Parathyroid adenoma (tissue), 2 donors: Measurements from ENCODE around the gene PIP4K2A.

Experiments used
- H2AFZ ChIP-seq: fragments of 300-600 bp; sonication (generic); one replicate; pipeline ENCODE4 v1.7.0; 2017; ENCODE audit warnings: antibody characterized with exemption, mild to moderate bottlenecking
- H3K27ac ChIP-seq: fragments of 300-600 bp; sonication (generic); one replicate; pipeline ENCODE4 v1.7.0; 2017
- H3K27me3 ChIP-seq: fragments of 300-600 bp; sonication (generic); one replicate; pipeline ENCODE4 v1.7.0; 2017; ENCODE audit warnings: low read length; ENCODE audit not compliant: control insufficient read depth, insufficient read depth
- H3K36me3 ChIP-seq: fragments of 300-600 bp; sonication (generic); one replicate; pipeline ENCODE4 v1.7.0; 2017; ENCODE audit warnings: low read length; ENCODE audit not compliant: control insufficient read depth, insufficient read depth
- H3K4me1 ChIP-seq: fragments of 300-600 bp; sonication (generic); one replicate; pipeline ENCODE4 v1.7.0; 2017; ENCODE audit warnings: control low read depth
- H3K4me2 ChIP-seq: fragments of 300-600 bp; sonication (generic); one replicate; pipeline ENCODE4 v1.7.0; 2017; ENCODE audit warnings: low read length
- H3K4me3 ChIP-seq: fragments of 300-600 bp; sonication (generic); one replicate; pipeline ENCODE4 v1.7.0; 2017; ENCODE audit warnings: low read depth, low read length
- H3K79me2 ChIP-seq: fragments of 300-600 bp; sonication (generic); one replicate; pipeline ENCODE4 v1.7.0; 2017; ENCODE audit warnings: control low read depth
- H3K9ac ChIP-seq: fragments of 300-600 bp; sonication (generic); one replicate; pipeline ENCODE4 v1.7.0; 2017; ENCODE audit warnings: mild to moderate bottlenecking
- H3K9me3 ChIP-seq: fragments of 300-600 bp; sonication (generic); one replicate; pipeline ENCODE4 v1.7.0; 2017; ENCODE audit warnings: low read length; ENCODE audit not compliant: control insufficient read depth
- TF ChIP-seq, protein P1 (sequence below): fragments of 300-600 bp; sonication (generic); IDR thresholded peaks from one replicate; pipeline ENCODE4 v1.7.0; 2017; ENCODE audit warnings: antibody characterized with exemption, mild to moderate bottlenecking
- donor health status: primary hyperparathyroidism.

The PIP4K2A gene

DNA sequence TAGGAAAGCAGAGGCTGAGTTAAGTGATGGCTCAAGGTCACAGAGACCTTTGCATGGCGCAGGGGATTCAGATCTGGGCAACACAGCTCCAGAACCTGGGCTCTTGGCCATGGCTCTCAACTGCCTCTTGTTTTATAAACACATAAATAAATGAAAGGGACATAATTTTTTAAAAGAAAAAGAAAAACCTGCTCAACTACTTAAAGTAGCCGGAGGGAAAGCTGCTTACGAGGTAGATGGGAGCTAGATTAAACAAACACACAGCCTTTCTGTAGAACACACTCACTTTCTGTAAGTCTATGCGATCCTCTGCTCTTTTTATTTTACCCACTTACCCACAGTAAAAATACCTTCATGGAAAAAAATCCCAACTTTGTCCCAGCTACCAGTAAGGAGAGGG, 81.3 kb downstream of the PIP4K2A start:
- Histone ChIP-seq H3K27me3 (no peaks in the 10 kb centered on the region), H2AFZ (no peak overlapping the region), H3K4me3 (no peak overlapping the region), H3K4me1 (no peaks in the 10 kb centered on the region), H3K36me3 (no peaks in the 10 kb centered on the region), H3K79me2 (no peaks in the 10 kb centered on the region), H3K9ac (no peak overlapping the region), H3K4me2 (no peak overlapping the region), H3K9me3 (no peaks in the 10 kb centered on the region), H3K27ac (no peak overlapping the region)
- TF ChIP-seq, protein P1, sequence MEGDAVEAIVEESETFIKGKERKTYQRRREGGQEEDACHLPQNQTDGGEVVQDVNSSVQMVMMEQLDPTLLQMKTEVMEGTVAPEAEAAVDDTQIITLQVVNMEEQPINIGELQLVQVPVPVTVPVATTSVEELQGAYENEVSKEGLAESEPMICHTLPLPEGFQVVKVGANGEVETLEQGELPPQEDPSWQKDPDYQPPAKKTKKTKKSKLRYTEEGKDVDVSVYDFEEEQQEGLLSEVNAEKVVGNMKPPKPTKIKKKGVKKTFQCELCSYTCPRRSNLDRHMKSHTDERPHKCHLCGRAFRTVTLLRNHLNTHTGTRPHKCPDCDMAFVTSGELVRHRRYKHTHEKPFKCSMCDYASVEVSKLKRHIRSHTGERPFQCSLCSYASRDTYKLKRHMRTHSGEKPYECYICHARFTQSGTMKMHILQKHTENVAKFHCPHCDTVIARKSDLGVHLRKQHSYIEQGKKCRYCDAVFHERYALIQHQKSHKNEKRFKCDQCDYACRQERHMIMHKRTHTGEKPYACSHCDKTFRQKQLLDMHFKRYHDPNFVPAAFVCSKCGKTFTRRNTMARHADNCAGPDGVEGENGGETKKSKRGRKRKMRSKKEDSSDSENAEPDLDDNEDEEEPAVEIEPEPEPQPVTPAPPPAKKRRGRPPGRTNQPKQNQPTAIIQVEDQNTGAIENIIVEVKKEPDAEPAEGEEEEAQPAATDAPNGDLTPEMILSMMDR = no peak

- Histone ChIP-seq H3K4me2 (no peak overlapping the region), H3K4me1 (no peaks in the 10 kb centered on the region), H3K4me3 (no peak overlapping the region), H3K9ac (no peak overlapping the region), H2AFZ (no peak overlapping the region), H3K27me3 (no peaks in the 10 kb centered on the region), H3K79me2 (no peaks in the 10 kb centered on the region), H3K36me3 (no peaks in the 10 kb centered on the region), H3K27ac (no peak overlapping the region), H3K9me3 (no peaks in the 10 kb centered on the region)
- TF ChIP-seq, protein P1 = no peak
Observed at GRCh38 chr10:22631646-22632278, 82.6 kb downstream of the PIP4K2A start.

- Histone ChIP-seq H3K36me3 (no peaks in the 10 kb centered on the region), H3K4me1 (no peaks in the 10 kb centered on the region), H3K4me2 (no peak overlapping the region), H3K27ac (no peak overlapping the region), H3K79me2 (no peaks in the 10 kb centered on the region), H3K27me3 (no peaks in the 10 kb centered on the region), H3K9ac (no peak overlapping the region), H2AFZ (no peak overlapping the region), H3K9me3 (no peaks in the 10 kb centered on the region), H3K4me3 (no peak overlapping the region)
- TF ChIP-seq, protein P1 = no peak
Observed at GRCh38 chr10:22631185-22631584, 83.2 kb downstream of the PIP4K2A start.

GRCh38 chr10:22630234-22631174, 83.9 kb downstream of the PIP4K2A start:
- Histone ChIP-seq H3K4me3 (no peak overlapping the region), H3K9me3 (no peaks in the 10 kb centered on the region), H3K27ac (no peak overlapping the region), H3K27me3 (no peaks in the 10 kb centered on the region), H3K4me2 (no peak overlapping the region), H3K36me3 (no peaks in the 10 kb centered on the region), H2AFZ (no peak overlapping the region), H3K79me2 (no peaks in the 10 kb centered on the region), H3K4me1 (peaks cover 5% of the 10 kb centered on the region), H3K9ac (no peak overlapping the region)
- TF ChIP-seq, protein P1 = no peak
